Osteoblast (primary cell): ENCODE results near the gene POLDIP3. TPM values are rescaled to one million over a fixed set of nuclear protein-coding genes. Genes with fewer than 3 reads are reported as not detected.
"Not testable (repeated sequence)": the region's sequence is repeated elsewhere in the genome, so short reads cannot be mapped to it uniquely, and the experiment has no call there.

Experiments used
- DNase-seq: peaks from one replicate; pipeline ENCODE4 v3.0.0; 2011; ENCODE audit warnings: low spot score, mixed read lengths; ENCODE audit not compliant: insufficient read length; ENCODE audit errors: missing footprints
- H2AFZ ChIP-seq: 2 replicates; pipeline ENCODE4 v1.6.0; 2011; ENCODE audit warnings: mild to moderate bottlenecking, low read length
- H3K27ac ChIP-seq: 2 replicates; pipeline ENCODE4 v1.5.1; 2011; ENCODE audit warnings: mild to moderate bottlenecking, low read depth, low read length, moderate library complexity
- H3K27me3 ChIP-seq: 2 replicates; pipeline ENCODE4 v1.6.0; 2012; ENCODE audit warnings: mild to moderate bottlenecking, control low read depth, inconsistent platforms, low read length, moderate library complexity; ENCODE audit not compliant: insufficient read depth
- H3K36me3 ChIP-seq: 2 replicates; pipeline ENCODE4 v1.5.1; 2011; ENCODE audit warnings: mild to moderate bottlenecking, low read length, control low read depth, moderate library complexity; ENCODE audit not compliant: insufficient read depth
- H3K4me1 ChIP-seq: 2 replicates; pipeline ENCODE4 v1.5.1; 2011; ENCODE audit warnings: mild to moderate bottlenecking, low read length, control low read depth, moderate library complexity; ENCODE audit not compliant: insufficient read depth
- H3K4me2 ChIP-seq: 2 replicates; pipeline ENCODE4 v1.6.0; 2011; ENCODE audit warnings: mild to moderate bottlenecking, low read length; ENCODE audit not compliant: insufficient read depth
- H3K4me3 ChIP-seq: fragments of 200-600 bp; sonication (generic); 3 replicates; pipeline ENCODE4 v1.5.1; 2012; ENCODE audit warnings: mild to moderate bottlenecking, low read length, inconsistent platforms; ENCODE audit not compliant: insufficient read depth
- H3K79me2 ChIP-seq: 2 replicates; pipeline ENCODE4 v1.6.0; 2012; ENCODE audit warnings: mild to moderate bottlenecking, low read length, control low read depth, inconsistent platforms; ENCODE audit not compliant: insufficient read depth
- H3K9me3 ChIP-seq: 2 replicates; pipeline ENCODE4 v1.5.1; 2011; ENCODE audit warnings: low read depth, low read length, control low read depth
- H4K20me1 ChIP-seq: 2 replicates; pipeline ENCODE4 v1.6.0; 2012; ENCODE audit warnings: mild to moderate bottlenecking, low read length, control low read depth; ENCODE audit not compliant: insufficient read depth
- CTCF ChIP-seq: IDR thresholded peaks from 2 replicates; pipeline ENCODE4 v1.5.1; 2011; ENCODE audit warnings: mild to moderate bottlenecking, low read depth, low read length, moderate library complexity; ENCODE audit errors: extremely low read depth
- total RNA-seq: library from RNA; depleted of rRNA; stranded (reverse); fragments of >200 nt; gene quantifications from 2 replicates; pipeline ENCODE4 v1.2.3, GENCODE V29; 2012

POLDIP3 gene
- total RNA-seq, 1 donor: 22.4 TPM

GRCh38 chr22:42567950-42568349 lies 46.7 kb downstream of the POLDIP3 start:
- H4K20me1 ChIP-seq, H3K27ac ChIP-seq, DNase-seq: not testable (repeated sequence)

GRCh38 chr22:42565956-42566355 lies 48.7 kb downstream of the POLDIP3 start:
- Histone ChIP-seq H3K4me3 (no peak overlapping the region), H3K9me3 (no peaks in the 10 kb centered on the region)
- peak; percentile 27 for DNase-seq

More at GRCh38 chr22:42567950-42568349, 46.7 kb downstream of the POLDIP3 start:
- not testable (repeated sequence) for H3K36me3 ChIP-seq, H3K9me3 ChIP-seq, H2AFZ ChIP-seq, H3K4me1 ChIP-seq, H3K4me2 ChIP-seq, H3K4me3 ChIP-seq, H3K79me2 ChIP-seq, H3K27me3 ChIP-seq

GRCh38 chr22:42564699-42565098 lies 50.0 kb downstream of the POLDIP3 start:
- Histone ChIP-seq H3K4me1 (no peaks in the 10 kb centered on the region), H3K9me3 (no peaks in the 10 kb centered on the region), H3K4me2 (no peak overlapping the region), H3K79me2 (no peaks in the 10 kb centered on the region), H3K27me3 (no peaks in the 10 kb centered on the region), H3K27ac (no peak overlapping the region), H4K20me1 (no peaks in the 10 kb centered on the region), H2AFZ (no peak overlapping the region), H3K36me3 (no peaks in the 10 kb centered on the region), H3K4me3 (no peak overlapping the region)
- TF ChIP-seq CTCF: no peak
- DNase-seq: peak; percentile 50

More at GRCh38 chr22:42565956-42566355, 48.7 kb downstream of the POLDIP3 start:
- Histone ChIP-seq H3K4me2 (no peak overlapping the region), H3K4me1 (no peaks in the 10 kb centered on the region), H2AFZ (no peak overlapping the region), H3K36me3 (no peaks in the 10 kb centered on the region), H3K79me2 (no peaks in the 10 kb centered on the region), H3K27ac (no peak overlapping the region), H4K20me1 (no peaks in the 10 kb centered on the region), H3K27me3 (no peaks in the 10 kb centered on the region)
- no peak for TF ChIP-seq CTCF

GRCh38 chr22:42563943-42564342 lies 50.7 kb downstream of the POLDIP3 start:
- H3K27me3 ChIP-seq, H4K20me1 ChIP-seq, DNase-seq, H2AFZ ChIP-seq, H3K4me2 ChIP-seq, H3K79me2 ChIP-seq, H3K4me3 ChIP-seq, H3K9me3 ChIP-seq, H3K4me1 ChIP-seq, H3K36me3 ChIP-seq, H3K27ac ChIP-seq: not testable (repeated sequence)

- no peak for TF ChIP-seq CTCF
- Histone ChIP-seq H3K27ac (no peak overlapping the region), H2AFZ (no peak overlapping the region), H4K20me1 (no peaks in the 10 kb centered on the region), H3K9me3 (no peaks in the 10 kb centered on the region), H3K79me2 (no peaks in the 10 kb centered on the region), H3K4me2 (no peak overlapping the region), H3K4me3 (no peak overlapping the region), H3K4me1 (no peaks in the 10 kb centered on the region), H3K36me3 (no peaks in the 10 kb centered on the region), H3K27me3 (no peaks in the 10 kb centered on the region)
- peak; percentile 26 for DNase-seq
Observed at GRCh38 chr22:42562684-42563083, 52.0 kb downstream of the POLDIP3 start.
